ENCODE results near the gene IFIT3.

IFIT3 gene

DNA sequence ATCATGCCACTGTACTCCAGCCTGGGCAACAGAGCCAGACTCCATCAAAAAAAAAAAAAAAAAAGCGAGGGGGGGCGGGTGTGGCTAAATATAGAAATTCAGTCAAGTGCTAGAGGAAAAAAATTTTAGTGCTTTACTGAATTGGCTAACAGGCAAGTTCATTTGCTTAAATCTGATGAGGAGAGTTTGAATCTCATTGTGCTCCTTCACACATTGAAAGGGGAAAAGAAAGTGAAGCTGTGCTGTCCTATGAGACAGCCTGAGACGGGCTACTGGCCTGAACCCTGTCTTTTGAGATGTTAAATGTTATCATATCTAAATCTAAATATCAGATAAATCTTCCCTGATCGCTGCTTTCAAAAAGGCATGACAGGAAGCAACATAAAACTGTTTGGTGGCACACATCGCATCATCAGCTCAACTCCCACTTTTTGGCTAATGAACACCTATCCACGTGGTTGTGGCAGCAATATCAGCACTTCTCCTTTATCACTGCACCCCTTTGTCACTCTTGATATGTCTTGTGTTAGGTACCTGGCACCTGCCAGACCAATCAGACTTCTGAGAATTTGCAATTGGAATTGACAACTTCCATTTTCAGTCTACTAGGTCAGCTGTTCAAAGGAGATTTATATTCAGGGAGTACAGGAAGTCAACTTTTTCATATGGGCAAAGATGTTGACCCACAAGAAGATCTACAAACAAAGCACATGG is 36.1 kb downstream of the IFIT3 start:
- DNase-seq = no peak

DNA sequence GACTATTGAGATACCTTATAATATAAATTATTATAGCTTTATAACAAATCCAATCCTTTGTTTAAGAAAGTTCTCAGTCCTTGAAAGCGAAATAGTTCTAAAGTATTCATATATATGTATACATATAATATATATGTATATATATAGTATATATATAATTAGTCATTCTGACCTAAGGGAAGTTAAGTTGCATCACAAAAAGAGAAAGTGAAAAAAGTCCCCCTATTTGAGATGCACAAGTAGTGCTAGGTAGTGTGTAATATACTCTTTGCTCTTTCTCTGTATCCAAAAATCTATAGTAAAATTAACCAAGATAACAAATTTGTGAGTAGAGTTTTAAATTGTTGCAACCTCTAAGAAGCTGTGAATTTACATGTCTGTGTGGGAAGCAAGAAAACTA is 36.7 kb downstream of the IFIT3 start:
- no peak for DNase-seq

DNA sequence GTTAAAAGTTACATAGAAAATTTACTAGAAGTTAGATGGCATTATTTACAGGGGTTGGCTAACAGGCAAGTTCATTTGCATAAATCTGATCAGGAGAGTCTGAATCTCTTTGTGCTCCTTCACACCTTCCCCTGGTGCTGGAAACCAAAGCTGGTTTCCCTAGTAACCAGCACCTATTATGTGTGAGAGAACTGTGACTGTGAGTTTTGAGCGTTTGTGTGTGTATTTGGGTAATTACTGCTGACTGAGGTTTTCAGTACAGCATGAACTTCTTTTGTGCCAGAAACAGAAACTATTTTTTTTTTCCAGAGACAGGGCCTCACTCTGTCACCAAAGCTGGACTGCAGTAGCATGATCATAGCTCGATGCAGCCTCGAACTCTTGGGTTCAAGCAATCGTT is 39.7 kb downstream of the IFIT3 start:
- DNase-seq = no peak

DNA sequence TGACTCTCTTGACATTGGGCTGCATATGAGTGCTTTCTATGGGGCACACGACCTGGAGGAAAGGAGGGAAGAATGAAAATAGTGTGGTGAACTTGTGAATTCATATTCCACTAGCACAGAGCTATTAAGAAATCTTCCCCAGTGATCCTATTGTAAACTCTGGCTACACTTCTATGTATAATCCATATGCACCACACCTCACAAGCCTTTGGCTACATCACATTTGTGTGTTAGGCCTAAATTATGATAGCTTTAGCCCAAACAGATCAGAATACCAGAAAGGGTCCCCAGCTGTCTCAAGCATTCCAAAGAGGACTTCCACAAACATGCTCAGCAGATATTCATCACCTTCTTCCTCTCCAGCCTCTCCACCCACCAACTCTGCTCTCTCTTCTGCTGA is 40.3 kb downstream of the IFIT3 start:
- no peak for DNase-seq

DNA sequence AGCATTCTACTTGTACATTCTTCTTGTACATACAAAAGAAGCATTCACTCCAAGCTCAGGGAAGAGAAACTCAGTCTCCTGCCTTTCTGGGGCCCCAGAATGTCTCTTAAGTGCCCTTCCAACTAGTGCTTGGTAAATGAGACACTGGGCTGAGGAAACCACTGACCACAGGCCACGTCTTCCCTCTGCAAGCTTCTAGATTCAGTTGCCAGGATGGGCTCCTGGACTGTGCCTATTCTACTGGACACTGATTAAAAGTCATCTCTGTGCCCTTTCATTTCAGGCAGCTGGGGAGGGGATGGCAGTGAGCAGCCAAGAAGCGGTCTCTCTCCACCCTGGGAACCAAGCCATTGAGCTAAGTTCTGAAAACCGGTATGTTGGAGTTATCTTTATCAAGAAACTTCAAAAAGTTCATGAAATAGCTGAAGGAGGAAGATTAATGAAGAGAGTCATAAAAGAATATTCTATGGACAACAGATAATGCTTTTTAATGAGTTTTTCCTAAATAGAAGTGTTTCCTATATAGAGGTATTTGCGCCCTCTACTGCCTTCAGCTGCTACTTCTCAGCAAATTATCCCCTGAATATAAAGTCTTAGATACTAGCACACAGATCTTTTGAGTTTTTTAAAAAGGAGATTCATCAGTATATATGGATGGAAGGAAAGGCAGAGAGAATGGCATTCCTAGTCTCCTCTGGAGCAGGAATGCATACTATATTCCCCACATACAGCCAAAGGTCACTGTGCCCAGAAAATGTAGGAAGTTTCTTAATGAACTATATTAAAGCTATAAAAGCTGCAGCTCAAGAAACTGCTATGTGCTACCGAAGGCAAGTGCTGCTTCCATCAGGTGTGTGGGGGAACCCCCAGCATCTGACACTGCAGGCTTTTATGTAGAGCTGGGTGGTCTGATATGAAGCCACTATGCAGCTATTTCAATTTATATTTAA is 41.6 kb downstream of the IFIT3 start:
- no peak for DNase-seq

DNA sequence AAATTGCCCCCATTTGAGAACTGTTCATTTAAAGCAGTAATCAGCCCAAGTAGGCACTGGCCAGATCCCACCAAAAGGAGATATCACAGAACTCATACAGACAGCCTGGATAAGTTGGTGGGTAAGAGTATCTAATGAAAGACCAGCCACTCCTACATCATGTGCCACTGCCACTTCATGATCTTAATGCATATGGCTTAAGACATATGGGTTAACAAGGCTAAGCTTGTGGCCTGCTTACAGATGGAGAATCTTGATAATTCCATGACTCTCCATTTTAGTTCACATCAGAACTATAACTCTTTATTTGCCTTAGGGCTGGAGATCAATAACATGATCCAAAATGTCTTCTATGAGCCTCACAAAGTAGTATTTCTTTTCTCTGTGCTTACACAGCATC is 43.3 kb downstream of the IFIT3 start:
- DNase-seq = no peak

DNA sequence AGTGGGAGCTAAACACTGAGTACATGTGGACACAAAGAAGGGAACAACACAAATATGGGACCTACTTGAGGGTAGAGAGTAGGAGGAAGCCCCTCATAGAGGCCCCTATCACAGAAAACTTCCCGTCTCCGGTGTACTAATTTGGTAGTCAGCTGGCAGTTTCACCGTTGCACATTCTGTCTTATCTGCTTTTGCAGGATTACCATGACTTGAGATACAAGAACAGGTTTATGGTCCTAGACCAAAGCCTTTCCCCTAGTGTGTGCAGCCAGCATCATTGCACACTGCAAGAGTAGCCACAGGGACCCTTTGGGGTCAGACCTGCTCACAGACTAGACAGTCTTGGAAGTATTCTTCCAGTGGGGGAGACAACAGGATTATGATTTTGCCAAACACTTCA is 44.2 kb downstream of the IFIT3 start:
- no peak for DNase-seq

DNA sequence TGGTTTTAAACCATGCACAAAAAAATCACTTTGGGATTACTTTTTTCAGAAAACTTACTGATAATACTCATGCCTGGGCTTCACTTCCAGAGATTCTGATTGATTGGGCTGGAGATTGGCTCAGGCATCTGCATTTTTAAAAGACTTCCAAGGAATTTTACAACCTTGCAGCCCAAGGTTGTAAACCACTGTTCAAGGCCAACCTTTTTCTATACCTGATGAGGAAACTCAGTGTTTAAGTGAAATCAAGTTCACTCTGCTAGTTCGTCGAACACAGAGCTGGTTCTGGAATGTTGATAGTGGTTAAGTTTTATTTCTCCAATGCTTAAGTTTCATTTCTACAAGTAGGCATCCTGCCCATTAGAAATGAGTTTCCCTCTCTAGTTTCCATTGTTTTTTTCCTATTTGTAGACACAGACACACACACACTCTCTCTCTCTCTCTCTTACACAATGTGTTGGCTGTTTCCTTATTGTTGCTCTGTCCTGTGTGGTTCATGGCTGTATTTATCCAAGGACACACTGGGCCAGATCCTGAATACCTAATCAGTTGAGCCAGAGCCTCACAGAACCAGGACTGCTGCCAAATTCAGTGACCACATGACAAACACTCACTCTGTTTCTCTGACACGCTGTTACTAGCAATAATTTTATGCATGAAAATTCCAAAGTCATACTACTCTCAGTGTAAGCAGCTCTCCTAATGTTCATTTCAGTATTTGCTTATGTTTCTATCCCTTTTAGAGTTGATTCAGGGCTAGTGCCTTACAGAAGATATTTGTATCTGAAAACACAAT is 46.3 kb downstream of the IFIT3 start:
- DNase-seq = no peak

DNA sequence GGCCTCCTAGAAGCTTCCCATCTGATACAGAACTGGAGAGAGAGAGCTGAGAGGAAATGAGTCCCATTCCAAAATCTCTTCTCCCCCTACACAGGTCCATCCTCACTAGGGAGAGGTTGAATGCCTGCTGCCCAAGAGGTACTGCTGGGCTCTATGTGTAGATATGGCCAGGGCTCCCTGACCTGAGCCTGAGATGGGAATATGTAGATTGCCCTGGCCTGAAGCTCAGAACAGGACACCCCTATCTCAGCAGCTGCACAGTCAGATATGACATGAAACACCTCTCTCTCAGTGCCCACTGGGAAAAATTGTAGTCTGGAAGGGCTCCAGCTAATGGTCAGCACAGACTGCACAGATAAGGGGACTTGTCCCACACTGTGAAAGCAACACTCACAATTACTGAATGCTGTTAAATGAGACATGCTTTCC is 46.9 kb downstream of the IFIT3 start:
- DNase-seq = no peak

DNA sequence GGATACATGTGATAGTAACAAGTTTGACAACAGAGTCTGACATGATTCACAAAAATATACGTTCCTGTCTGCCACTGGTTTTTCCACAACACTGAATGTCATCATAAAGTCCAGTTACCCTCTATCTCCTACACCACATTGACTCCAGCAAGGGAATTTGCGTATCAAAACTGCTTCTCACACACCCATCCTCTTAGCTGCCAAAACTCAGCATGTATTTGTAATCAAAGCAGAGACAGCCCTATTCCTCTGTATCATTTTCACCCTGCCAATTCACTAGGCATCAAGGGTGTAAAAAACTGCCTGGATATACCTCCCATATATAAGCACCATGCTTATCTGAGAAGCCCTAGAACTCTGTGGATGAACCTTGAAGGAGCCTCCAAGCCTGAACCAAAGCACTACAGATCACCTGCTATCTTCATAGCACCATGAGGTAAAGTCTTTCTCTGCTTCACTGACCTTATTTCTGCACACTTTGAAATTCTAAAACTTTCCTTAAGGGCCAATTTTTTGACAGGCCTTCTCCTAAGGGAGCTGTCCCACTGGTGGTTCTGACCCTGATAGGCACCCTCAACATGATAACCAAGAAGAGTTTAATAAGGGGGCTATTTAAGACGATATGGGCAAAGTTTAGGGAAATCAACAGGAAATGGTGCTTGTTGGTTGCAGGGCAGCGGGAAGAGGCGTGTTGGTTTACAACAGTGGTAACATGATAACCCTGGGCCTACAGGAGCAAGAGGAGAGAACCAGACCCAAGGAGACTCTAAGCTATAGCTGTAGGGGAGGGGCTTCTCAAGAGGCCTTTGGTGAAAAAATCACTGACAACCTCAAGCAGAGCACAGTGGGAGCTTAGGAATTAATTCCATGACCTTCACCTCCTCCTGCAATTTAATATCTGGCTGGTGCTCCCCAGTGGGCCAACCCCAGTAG is 50.2 kb downstream of the IFIT3 start, which contains the start of gene IFIT1B:
IFIT1B (plus strand) TSS at position 352 of the 933 bp plus-strand sequence; CDS start at position 432, 80 bp downstream.
- no peak for DNase-seq

DNA sequence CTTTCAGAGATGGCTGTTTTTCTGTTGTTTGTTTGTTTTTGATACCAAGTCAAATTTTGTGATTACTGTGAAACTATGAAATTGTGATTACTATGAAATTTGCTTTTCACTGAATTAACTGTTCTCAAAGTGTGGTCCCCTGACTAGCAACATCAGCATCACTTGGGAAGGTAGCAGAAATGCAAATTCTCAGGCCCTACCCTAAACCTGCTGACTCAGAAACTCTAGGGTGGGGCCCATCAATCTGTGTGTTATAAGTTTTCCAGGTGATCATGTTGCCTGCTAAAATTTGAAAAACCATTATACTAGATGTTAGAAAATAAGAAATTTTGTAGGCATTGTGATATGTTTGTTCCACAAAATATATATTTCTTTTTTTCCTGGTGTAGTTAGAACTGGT is 51.3 kb downstream of the IFIT3 start:
- DNase-seq = no peak

DNA sequence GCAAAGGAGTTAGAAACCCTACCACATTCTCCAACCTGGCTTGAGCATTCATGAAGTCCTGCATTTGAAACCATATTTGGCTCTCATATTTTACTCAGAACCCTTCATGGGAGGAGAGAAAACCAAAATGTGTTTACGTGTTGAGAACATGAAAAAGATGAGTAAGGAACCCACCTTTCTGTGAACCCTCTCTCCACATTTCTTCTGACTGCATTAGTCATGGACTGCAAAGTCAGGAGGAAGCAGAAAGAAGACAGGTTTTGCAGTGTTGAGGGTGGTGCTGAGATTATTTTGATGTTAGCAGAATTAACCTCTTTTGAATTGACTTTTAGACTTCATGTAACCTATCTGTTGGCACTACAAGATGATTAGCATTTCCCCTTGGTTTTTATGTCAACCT is 55.0 kb downstream of the IFIT3 start:
- no peak for DNase-seq

DNA sequence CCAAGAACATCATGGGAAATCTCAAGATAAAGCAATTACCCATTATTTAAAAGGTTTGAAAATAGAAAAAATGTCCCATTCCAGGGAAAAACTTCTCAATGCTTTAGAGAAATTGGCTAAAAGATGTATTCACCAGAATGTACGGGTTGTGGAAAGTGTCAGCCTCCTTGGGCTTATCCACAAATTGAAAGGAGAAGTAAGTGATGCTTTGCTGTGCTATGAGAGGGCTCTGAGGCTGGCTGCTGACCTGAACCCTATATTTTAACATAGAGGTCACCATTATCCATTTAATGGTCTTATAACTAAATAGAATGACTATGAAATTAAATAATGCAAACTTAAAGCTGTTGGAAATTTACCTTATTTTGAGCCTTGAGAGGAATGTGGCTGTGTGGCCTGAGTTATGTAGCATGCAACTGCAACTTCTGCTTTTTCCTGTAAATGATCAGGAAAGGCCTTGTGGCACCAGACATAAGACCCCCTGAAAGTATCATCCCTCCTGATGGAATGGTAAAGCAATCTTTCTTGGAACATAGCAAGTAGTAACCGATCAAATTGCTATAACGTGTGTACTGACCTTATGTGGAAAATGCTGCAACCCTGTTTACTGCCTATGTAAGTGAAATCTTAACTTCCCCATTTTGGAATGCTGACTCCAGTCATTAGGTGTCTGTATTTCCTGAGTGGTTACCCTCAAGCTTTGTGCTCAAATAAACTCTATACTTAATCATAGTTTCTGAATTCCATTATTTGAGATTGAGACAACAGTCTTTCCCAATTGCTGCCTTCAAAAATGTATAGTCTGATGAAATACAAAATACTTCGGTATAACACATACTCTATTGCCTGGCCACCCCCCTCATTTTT is 56.9 kb downstream of the IFIT3 start:
- no peak for DNase-seq

DNA sequence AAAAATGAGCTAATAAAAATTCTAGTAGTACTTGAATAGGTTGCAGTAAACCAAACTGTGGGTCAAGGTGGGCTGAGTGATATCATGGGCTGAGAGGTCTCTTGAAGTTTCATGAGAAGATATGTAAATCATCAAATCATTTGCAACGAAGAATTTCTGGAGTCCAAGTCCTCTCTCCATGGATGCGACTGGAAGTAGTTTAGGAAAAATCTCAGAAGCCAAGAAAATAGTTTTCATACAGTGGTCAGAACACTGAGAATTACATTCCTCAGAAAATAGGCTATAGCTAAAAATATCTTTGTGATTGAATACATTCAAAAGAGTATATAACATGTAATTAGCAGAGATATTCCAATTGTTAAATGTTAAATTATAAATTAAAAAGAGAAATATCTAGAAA is 61.0 kb downstream of the IFIT3 start:
- DNase-seq = no peak

DNA sequence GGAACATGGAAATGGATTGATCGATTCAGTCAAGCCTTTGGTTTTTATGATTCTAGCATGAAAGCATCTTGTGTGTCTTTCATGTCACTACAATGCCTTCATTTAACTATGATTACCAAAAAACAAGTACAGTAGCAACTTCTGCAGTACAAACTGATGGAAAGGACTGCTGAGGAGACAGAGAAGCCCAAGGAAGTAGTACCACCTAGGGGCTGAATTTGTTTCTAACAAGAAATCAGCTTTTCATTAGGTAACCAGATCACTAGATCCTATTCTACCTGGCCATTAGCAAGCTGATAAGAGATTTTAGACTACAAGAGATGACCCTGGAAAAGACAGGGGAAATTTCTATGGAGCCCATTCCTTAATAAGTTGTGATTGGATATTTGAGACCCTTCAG is 61.5 kb downstream of the IFIT3 start:
- no peak for DNase-seq
